K562 (cell line): ENCODE results near the gene CLIC3. TPM values are rescaled to one million over a fixed set of nuclear protein-coding genes. Genes with fewer than 3 reads are reported as not detected.
A peak's percentile ranks its signal among the peaks of the same experiment; 100 is the strongest.

Experiments
- BCL6 ChIP-seq: fragments of 250-450 bp; sonication (Bioruptor Pico); IDR thresholded peaks from 2 replicates; pipeline ENCODE4 v1.4.0; 2020
- CBX8 ChIP-seq: fragments of 200-600 bp; sonication (generic); IDR thresholded peaks from 2 replicates; pipeline ENCODE4 v1.6.1; 2012; ENCODE audit warnings: borderline replicate concordance, mixed run types, low read depth, mild to moderate bottlenecking, moderate library complexity, mixed read lengths, low read length, control low read depth, inconsistent platforms; ENCODE audit not compliant: poor library complexity, severe bottlenecking; ENCODE audit errors: extremely low read depth
- CEBPB ChIP-seq: fragments of 450-650 bp; IDR thresholded peaks from 2 replicates; pipeline ENCODE4 v1.6.1; 2016; ENCODE audit warnings: missing genetic modification characterization, missing compliant biosample characterization
- DIDO1 ChIP-seq: fragments of 450-650 bp; IDR thresholded peaks from 2 replicates; pipeline ENCODE4 v1.6.1; 2016; ENCODE audit warnings: low read depth, missing biosample characterization, missing genetic modification characterization
- FOXK1 ChIP-seq: sonication (generic); formaldehyde crosslinking; IDR thresholded peaks from 2 replicates; pipeline ENCODE4 v1.8.0; 2022; ENCODE audit warnings: missing genetic modification reagents, mild to moderate bottlenecking, borderline replicate concordance
- FOXO4 ChIP-seq: fragments of 450-650 bp; formaldehyde crosslinking; IDR thresholded peaks from 2 replicates; pipeline ENCODE4 v1.4.0; 2020; ENCODE audit warnings: mild to moderate bottlenecking, moderate library complexity
- FOXP1 ChIP-seq: sonication (generic); formaldehyde crosslinking; IDR thresholded peaks from 2 replicates; pipeline ENCODE4 v1.8.0; 2022; ENCODE audit warnings: mild to moderate bottlenecking, missing genetic modification reagents
- MNT ChIP-seq, 2 experiments: fragments of 450-650 bp; conservative IDR thresholded peaks; 2 replicates each; pipeline ENCODE4 v1.6.1; 2017; ENCODE audit warnings: mild to moderate bottlenecking in 2 of 2, moderate library complexity in 2 of 2
- MYNN ChIP-seq, 2 experiments: sonication (generic); formaldehyde crosslinking in 1 of 2; IDR thresholded peaks; 2 replicates each; pipeline versions ENCODE4 v1.5.0 to v1.6.1; 2016 to 2020; ENCODE audit warnings: antibody characterized with exemption in 1 of 2, missing genetic modification reagents in 1 of 2
- NFE2 ChIP-seq: IDR thresholded peaks from 2 replicates; pipeline ENCODE4 v1.6.1; 2014; ENCODE audit warnings: antibody characterized with exemption, low read depth
- NR0B1 ChIP-seq: fragments of 450-650 bp; IDR thresholded peaks from one replicate; pipeline ENCODE4 v1.6.1; 2018; ENCODE audit warnings: mild to moderate bottlenecking, moderate library complexity; ENCODE audit not compliant: partially characterized antibody
- SMAD4 ChIP-seq: fragments of 250-450 bp; sonication (Bioruptor Pico); conservative IDR thresholded peaks from 2 replicates; pipeline ENCODE4 v1.8.0; 2021; ENCODE audit warnings: inconsistent platforms, mild to moderate bottlenecking, moderate library complexity
- STAT5A ChIP-seq: IDR thresholded peaks from 2 replicates; pipeline ENCODE4 v1.6.1; 2012; ENCODE audit warnings: low read length, inconsistent platforms, borderline replicate concordance
- TFAM ChIP-seq: fragments of 250-450 bp; sonication (Bioruptor Pico); conservative IDR thresholded peaks from 2 replicates; pipeline ENCODE4 v1.5.0; 2021; ENCODE audit warnings: mild to moderate bottlenecking, moderate library complexity
- ZMIZ1 ChIP-seq, 2 experiments: fragments of 150-350 bp in 1 of 2; IDR thresholded peaks; 2 replicates each; pipeline ENCODE4 v1.6.1; 2012 to 2016; ENCODE audit warnings: low read depth in 2 of 2, low read length in 2 of 2, mild to moderate bottlenecking in 1 of 2, moderate library complexity in 1 of 2
- polyA plus RNA-seq, 8 experiments: library from polyadenylated mRNA; depleted of rRNA in 4 of 8; stranded (reverse) in 5 of 8; unstranded in 3 of 8; fragments of >200 nt; fragmentation: Nextera tagmentation in 2 of 8; fragmentation: Illumina TruSeq in 1 of 8; extraction: Ambion mirVana in 2 of 8; extraction: Trizol in 1 of 8; gene quantifications; 2 replicates each; pipeline versions ENCODE4 v1.2.1 to v1.2.3, GENCODE V29; 2011 to 2014; ENCODE audit warnings: inconsistent platforms in 1 of 8, missing spikeins in 1 of 8
- total RNA-seq, 7 experiments: library from RNA; depleted of rRNA in 6 of 7; stranded (reverse); fragments of >200 nt in 6 of 7; fragmentation: Illumina TruSeq in 2 of 7; extraction: Trizol in 2 of 7; gene quantifications; 2 replicates each; pipeline versions ENCODE4 v1.2.1 to v1.2.3, GENCODE V29; 2011 to 2021; ENCODE audit warnings: low replicate concordance in 1 of 7
- TF ChIP-seq, protein P1 (sequence below): sonication (generic); formaldehyde crosslinking; IDR thresholded peaks from 2 replicates; pipeline ENCODE4 v1.8.0; 2022; ENCODE audit warnings: mild to moderate bottlenecking, missing genetic modification reagents, borderline replicate concordance

The CLIC3 gene
- total and polyA plus RNA-seq, 9 of the 15 experiments (the other 6 are each of a cell fraction or from before 2014, with no cell fraction given), result 0.27 to 0.29 TPM; not detected in 7

- TF ChIP-seq MYNN (IDR thresholded peaks at IDR 0.05), result no peak
- no peak for TF ChIP-seq MYNN (CRISPR knock-in tag; IDR thresholded peaks at IDR 0.05)
- TF ChIP-seq, protein P1, sequence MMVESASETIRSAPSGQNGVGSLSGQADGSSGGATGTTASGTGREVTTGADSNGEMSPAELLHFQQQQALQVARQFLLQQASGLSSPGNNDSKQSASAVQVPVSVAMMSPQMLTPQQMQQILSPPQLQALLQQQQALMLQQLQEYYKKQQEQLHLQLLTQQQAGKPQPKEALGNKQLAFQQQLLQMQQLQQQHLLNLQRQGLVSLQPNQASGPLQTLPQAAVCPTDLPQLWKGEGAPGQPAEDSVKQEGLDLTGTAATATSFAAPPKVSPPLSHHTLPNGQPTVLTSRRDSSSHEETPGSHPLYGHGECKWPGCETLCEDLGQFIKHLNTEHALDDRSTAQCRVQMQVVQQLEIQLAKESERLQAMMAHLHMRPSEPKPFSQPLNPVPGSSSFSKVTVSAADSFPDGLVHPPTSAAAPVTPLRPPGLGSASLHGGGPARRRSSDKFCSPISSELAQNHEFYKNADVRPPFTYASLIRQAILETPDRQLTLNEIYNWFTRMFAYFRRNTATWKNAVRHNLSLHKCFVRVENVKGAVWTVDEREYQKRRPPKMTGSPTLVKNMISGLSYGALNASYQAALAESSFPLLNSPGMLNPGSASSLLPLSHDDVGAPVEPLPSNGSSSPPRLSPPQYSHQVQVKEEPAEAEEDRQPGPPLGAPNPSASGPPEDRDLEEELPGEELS (CRISPR knock-in tag), result no peak
- no peak for TF ChIP-seq FOXK1 (CRISPR knock-in tag)
- TF ChIP-seq SMAD4 (CRISPR knock-in tag), result peak; percentile 68
- TF ChIP-seq NR0B1, result no peak
- TF ChIP-seq NFE2, result no peak
- no peak for TF ChIP-seq DIDO1 (tag)
- TF ChIP-seq TFAM (CRISPR knock-in tag), result no peak
- no peak for TF ChIP-seq CEBPB (tag)
- no peak; the same call in 1 of the 2 replicates for TF ChIP-seq FOXP1 (CRISPR knock-in tag)
- no peak for TF ChIP-seq ZMIZ1 (IDR thresholded peaks at IDR 0.05; ENCODE audit: low read depth in 2 of 2, low read length in 2 of 2)
- peak; percentile 91 to 96 for TF ChIP-seq MNT (conservative IDR thresholded peaks at IDR 0.05)
- TF ChIP-seq CBX8, result no peak
- no peak for TF ChIP-seq STAT5A
- TF ChIP-seq BCL6 (CRISPR knock-in tag), result no peak
- TF ChIP-seq FOXO4 (CRISPR knock-in tag), result no peak
Observed at GRCh38 chr9:136991993-136992818, 4.2 kb downstream of the CLIC3 start, which contains the start of gene PAXX (continued).
